Activated CD4-positive, alpha-beta T cell treated with anti-CD3 and anti-CD28 coated beads for 24 hours (primary cell): ENCODE results near the gene TFPI.

Source experiments
- DNase-seq, 2 donors: peaks; one replicate each; pipeline ENCODE4 v3.0.0-alpha.2; 2020; ENCODE audit warnings: low read depth in 2 of 2

TFPI gene

DNA sequence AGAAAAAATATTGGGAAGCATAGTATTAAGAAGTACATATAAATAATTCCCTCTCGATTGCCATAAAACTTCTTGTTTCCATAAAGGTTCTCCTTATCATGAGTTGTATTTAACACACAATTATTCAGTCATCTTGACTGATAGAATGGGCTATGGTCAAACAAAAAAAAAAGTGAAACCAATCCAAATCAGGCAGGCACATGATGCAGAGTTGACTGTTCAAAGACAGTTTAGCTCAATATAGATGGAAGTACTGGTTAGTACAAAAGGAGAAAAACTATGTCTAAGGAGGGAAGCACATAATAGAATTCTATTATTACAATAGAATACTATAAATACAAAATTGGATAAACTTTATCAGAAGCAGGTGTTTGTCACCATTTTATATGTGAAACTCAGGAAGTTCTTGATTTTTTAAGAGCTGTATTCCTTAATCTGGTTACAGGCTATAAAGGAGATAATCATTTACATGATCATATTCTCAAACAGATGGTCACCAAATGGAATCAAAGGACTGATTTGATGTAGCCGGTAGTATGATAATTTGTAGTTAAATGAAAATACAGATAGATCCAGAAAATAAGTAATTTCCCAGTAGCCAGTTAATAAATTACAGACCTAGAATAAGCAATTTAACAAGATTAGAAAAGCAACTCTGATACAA, 88.0 kb downstream of the TFPI start:
- DNase-seq, result no peak

DNA sequence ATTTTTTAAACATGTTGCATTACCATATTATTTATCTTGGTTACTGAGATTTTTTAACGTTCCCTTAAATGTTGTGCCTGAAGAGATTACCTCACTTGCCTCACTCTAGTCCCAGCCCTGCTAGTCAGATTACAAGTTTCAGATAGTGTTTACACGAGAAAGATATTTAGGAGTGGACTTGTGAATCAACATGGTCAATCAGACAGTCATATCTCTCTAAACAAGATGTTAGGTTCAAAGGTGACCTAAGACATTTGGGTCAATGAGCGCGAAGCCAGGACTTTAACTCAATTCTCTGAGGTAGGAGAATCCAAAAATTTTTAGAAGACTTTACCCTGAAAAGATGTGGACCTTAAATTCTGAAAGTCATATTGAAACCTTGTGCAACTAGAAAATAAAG, 91.4 kb downstream of the TFPI start:
- no peak for DNase-seq

DNA sequence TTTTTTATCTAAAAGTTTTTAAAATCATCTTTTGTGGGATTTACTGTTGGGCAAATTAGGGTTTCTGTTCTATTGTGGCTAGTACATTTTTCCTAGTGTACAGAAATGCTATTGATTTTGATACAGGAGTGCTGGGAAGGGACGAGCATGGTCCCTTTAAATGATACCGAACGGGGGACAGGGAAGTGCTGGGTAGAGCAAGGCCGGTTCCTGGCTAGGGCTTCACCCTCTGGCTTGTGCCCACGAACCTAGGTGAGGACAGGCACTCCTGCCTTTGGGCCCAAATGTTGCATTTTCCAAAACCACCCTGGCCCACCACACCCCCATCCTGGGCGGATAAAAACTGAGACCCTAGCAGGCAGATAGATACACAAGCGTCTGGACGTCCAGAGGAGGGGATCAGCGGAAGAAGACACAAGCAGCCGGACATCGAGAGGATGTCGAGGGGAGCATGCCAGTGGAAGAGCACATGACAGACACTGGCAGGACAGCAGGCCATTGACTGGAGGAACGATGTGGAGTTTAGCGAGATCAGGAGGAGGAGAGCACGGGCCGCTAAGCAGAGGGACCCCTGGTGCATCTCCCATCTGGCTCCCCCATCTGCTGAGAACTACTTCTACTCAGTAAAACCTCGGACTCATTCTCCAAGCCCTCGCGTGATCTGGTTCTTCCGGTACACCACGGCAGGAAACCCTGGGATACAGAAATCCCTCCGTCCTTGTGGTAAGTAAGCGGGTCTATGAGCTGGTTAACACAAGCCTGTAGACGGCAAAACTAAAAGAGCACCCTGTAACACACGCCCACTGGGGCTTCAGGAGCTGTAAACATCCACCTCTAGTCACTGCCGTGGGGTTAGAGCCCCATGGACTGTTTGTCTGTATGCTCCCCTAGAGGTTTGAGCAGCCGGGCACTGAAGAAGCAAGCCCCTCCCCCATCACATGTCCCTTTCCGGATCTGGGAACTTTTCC, 92.7 kb downstream of the TFPI start:
- no peak for DNase-seq

DNA sequence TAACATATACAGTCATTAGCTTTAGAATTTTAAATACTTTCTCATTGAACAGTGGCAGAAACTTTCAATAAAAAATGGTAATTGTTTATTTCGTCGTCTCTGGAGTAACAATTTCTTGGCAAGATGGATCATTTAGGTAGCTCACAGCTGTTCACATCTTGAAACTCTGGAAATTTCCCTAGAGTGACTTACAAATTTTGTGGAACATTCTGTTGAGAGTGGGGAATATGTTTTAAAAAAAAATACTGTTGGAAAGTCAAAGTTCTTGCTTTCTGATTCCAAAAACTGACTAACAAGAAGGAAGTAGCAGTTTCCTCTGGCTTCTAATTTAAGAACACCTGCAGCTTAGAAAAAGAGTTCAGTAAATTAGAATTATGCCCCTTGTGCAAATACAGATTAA, 95.0 kb downstream of the TFPI start:
- no peak for DNase-seq

DNA sequence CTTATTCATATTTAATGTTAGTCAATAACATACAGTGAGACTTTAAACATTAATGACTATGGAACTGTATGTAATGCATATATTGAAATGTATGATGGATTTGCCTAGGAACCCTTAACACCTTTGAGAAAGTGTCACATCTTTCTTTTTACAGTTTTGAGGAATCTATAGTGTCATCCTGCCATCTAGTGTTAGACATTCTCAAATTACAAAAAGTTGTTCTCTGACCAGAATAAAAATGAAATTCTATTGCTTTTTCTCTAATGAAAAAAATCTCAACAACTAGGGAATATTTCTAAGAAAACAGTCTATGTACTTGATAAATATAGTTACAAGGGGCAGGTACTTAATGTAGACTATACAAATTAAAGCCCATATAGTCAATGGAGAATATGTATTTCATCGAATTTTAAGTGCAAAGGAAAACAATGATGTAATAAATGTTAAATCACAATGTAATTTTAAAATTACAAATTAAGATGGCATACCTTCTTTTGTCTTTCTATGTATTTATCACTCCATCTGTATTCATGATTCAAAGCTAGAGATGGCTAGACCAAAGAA, 101.1 kb downstream of the TFPI start:
- no peak for DNase-seq

DNA sequence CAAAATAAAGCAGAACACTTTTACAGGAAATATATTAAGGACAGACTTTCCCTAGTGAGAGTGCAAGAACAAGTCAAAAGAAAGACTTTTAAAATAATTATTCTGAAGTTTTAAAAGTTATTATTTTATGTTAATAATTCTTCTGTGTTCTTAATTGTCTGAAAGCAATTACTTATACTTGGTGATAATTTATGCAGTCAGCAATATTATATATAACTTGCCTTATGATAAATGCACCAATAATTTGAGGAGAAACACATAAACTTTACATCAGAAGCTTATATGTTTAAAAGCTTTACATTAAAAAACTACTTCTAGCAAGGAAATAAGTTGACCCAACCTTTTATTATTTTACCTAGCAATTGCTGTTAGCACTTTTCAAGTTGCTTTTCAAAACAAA, 102.7 kb downstream of the TFPI start:
- no peak for DNase-seq

DNA sequence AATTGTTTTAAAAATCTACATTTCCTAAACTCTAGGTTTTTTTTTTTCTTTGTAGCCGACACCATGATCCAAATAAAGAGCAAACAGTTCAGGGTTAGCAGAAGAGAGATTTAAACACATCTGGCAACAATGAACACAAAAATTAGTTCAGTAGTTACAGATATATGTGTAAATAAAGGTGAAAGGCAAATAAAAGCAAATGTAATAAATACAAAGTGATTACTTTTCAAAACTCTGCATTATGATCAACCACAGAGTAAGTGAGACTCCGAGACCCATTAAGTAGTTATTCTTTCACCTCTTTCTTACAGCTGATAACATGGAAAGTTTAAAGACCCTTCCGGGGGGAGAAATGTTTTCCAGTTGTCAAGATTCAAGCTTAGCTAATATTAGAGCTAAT, 106.9 kb downstream of the TFPI start:
- DNase-seq, result no peak

DNA sequence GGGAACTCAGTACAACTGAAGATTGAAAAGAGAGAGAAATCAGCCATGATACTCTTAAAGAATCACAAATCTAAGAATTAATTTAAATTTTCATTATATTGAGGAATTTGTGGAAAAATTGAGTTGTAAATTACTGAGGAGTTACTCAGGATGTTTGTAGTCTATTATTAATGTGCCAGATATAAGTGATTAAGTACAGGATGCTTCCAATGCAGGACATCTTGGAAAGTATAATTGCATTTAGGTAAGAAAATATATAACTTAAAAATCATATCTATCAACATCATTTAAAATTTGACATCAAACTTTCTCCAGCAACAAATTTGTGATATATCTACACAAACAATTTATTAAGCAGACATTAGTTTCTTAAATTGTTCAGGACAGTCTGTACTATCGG, 107.5 kb downstream of the TFPI start:
- DNase-seq, result no peak

DNA sequence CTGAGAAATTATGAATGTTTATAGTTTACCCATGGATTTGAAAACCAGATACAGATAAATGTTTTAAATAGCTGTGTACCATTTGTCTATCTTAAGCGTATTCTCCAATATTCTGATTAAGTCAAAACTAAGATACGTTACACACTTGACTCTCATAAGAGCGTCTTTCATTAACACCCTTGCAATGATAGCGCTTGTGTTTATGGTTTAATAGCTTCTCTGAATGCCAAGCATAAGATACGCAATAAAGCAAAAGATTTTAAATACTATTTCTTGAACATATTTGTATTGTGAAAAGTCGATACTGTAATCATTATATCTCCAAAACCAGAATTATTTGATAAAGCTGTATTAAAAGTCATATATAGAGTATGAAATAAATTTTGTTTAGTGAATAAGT, 109.2 kb downstream of the TFPI start:
- no peak for DNase-seq

DNA sequence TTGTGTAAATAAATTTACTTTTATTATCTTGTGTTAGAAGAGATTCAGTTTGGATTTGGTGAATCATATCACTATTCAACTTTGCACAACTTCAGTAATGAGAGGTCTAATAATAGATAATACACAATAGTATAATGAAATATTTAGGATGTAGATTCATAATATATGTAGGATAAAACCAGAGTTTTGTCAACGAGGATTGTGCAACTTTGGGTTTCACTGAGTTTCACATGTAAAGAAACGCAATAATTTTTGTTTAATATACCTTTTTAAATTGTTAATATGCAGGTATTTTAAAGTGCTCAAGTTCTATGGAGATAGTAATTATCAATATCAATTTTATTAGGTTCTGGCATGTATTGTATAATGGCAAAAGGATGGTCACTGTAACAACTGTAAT, 111.5 kb downstream of the TFPI start:
- DNase-seq, result no peak

DNA sequence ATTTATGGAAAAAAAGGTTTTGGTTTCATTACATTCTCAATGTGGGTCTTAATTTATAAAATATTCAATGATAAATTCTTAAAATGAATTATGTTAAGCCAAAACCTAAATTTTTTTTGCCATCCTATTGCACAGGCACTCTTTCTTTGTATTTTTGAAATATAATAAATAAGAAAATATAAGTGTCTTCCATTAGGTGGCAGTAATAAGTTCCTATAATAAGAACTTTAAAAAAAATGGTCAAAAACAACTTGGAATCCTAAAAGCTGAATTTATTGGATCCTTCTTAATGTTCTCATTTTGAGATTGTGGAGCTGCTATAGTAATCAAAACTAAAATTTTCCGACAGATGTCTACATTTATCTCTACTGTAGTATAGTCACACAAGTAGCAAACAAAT, 111.9 kb downstream of the TFPI start:
- DNase-seq, result no peak

DNA sequence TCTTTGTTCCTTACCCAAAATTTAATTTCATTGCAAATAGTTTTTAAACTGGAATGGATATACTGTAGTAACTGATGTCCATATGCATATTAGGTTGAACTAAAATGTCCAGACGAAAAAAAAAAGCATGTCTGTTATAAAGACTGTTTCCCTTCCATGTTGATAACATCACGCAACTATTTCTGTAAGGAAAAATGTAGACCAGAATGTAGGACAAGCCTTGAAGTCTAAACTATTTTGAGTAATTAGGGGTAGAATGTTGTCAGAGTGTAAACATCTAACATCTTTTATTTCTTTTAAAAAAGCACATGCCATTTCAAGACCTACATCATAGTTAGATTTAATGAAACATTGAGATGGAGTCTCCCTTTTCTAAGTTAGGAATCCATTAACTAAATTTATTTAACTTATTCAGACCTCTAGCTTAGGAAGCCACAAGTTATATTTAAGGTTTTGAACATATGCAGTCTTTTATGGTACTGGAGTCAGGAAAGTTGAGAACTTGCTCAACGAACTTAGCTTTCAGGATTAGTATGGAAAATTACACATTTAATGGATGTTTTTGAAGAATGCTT, 114.0 kb downstream of the TFPI start:
- no peak for DNase-seq

DNA sequence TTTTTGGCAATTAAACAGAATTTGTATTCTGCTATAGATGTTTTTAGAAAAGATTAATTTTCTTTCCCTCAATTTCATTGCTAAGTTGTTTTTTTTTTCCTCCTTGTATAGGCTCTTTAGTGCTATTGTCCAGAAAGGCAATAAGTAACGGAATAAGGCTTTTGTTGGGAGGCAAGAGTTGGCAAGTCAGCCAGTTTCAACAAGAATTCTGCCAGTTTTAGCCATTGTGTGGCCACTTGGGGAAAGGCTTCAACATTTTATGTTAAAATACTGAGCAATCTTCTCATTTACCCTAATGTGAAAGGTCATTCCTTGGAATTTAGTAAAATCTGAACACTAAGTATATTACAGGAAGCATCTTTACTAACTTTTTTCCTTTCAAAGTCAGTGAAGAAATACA, 115.8 kb downstream of the TFPI start:
- no peak for DNase-seq

DNA sequence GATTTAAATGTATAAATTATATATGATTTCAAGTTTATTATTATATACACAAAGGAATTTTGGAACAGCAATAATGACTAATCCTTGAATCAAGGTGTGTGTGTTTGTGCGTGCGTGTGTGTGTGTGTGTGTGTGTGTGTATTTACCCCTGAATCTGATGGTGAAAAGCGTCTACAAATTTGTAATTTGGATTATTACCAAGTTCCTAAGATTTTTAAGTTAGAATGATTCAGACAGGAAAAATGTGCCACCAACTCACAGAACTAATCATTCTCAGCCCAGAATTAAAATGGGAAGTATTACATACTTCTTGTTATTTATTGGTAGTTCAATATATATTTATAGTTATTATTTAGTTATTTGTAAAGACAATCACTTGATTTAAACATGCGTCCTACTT, 118.5 kb downstream of the TFPI start:
- no peak for DNase-seq

DNA sequence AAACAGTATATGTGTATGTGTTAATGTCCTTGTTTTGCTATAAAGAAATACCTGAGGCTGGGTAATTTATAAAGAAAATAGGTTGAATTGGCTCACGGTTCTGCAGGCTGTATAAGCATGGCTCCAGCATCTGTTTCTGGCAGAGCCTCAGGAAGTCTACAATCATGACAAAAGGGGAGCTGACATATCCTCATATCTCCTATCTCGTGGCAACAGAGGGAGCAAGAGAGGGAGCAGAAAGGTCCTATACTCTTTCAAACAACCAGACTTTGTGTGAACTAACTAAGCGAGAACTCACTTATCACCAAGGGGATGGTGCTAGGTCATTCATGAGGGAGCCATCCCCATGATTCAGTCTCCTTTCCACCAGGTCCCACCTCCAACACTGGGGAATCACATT, 119.2 kb downstream of the TFPI start:
- DNase-seq, result no peak

DNA sequence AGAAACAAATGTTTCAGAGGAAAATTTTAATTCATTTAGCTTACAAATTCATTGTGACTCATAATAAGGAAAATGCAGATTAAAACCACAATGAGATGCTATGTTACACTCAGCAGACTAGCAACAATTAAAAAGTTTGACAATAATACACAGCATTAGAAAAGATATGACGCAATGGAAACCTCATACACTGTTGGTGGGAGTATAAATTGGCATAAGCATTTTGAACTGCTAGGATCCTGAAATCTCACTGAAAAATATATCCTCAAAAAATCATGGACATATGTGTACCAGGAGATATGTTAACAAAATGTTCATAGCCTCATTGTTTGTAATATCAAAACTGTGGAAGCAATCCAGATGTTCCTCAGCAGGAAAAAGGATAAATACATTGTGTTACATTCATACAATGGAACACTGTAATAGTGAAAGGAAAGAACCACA, 119.9 kb downstream of the TFPI start:
- no peak for DNase-seq

DNA sequence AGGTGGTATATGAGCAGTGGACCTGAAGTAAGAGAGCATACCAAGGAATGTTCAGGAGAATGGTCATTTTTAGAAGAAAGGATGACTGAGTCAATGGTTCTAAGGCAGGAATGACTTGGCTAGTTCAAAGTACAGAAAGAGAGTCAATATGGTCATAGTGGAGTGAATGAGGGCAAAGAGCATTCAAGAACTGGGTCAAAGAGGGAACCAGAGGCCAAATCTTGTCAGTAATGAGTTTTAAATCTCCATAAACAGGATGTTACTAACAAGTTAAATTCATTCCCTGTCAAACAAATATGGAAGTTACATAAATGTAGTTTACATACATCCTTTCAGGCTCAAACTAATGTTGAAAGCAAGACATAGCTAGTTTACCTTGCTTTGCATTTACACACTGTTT, 122.3 kb downstream of the TFPI start:
- DNase-seq, result no peak

DNA sequence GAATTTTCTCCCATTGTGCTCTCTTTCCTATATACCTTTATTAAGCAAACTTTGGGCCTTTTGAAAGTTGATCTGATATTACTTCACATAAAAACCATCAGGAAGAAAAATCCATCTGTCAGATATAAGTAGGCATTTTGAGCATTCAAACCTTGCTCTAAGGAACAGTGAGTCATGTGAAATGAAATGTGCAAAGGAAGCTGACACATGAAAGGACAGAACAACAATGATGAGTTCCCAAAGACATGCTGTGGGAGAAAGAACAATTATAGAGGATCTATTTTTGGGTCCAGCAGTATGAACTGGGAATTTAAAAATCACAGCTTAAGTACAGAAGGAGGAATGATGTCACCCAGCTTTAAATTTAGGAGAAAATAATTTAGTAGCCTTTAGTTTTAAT, 124.2 kb downstream of the TFPI start:
- no peak for DNase-seq

DNA sequence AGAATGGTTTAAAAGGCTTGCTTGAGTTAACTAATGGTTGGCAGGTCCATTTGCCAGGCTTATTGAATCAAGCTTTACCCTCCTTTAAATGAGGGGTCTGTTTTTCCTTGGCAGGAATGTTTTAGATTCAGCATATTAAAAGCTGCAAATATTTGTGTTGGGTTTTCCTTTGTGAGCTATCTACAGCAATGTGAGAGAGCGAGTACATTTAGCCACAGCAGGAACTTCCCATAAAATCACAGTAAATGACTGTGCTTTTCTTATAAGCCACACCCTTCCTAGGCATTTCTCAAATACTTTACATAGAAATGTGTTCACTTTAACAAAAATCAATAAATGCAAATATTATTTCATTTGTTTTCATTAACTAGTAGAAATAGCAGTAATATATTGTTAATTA, 130.1 kb downstream of the TFPI start:
- DNase-seq, result no peak

DNA sequence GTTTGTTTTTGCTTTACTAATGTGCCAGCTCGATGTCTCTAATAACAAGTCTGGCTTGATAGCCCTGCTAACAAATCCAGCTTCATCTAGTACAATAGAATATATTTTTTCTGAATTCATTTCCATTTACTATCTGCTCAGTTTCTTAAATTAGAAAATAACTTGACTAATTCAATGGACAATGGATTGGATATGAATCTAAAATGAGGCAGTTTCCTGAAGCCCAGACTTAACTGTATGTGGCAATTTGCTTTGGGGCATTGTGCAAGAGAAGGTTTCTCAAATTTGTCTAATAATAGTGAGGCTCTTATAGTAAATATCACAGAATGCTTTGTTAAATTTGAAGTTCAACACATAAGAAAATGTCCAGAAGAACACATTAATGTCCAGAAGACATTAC, 132.0 kb downstream of the TFPI start:
- no peak for DNase-seq

DNA sequence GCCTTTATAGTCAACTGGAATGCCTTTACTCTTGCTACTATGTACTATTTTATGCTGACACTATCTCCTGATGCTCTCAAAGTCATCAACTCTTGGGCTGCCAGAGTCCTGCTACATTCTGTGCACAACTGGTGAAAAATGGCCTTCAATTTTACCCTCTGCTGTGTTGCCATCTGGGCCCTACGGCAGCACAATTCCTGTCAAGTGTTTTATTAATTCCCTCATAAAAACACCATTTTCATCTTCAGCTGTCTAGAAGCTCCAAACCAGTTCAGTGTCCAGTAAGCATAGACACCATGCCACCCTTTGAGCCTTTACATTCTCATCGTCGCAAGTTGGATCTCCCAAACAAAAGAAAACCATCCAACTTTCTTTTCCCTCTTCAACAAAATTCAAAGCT, 132.7 kb downstream of the TFPI start:
- DNase-seq, result no peak

DNA sequence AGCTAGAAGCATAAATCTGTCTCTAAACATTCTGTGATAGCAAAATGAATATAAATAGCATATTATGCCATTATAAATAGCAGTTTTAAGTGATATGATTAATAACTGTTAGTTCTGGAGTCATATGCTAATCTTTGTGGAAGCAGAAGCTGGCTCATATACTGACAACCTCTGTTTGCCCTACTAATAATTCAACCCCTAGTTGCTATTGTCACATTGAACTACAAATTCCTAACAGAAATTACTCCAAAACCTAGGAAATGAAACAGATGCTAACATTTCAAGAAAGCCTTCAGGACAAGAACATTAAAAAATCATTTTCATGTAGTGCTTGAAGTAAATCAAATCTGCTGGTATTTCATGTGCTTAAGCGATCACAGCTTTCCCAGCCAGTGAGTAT, 134.4 kb downstream of the TFPI start:
- no peak for DNase-seq

DNA sequence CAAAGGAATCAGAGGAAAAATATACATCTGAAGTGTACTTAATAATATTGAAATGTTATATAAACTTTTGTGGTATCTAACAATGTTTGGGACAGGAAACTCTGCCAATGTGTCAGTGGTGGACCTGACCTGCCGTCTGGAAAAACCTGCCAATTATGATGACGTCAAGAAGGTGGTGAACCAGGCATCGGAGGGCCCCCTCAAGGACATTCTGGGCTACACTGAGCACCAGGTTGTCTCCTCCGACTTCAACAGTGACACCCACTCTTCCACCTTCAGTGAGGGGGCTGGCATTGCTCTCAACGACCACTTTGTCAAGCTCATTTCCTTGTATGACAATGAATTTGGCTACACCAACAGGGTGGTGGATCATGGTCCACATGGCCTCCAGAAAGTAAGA, 138.8 kb downstream of the TFPI start:
- DNase-seq, result no peak
